Lower leg skin (tissue), 3 donors: ENCODE measurements around the gene NEDD4L.

ENCODE experiments used
- CTCF ChIP-seq, 3 donors: fragments of 450-650 bp; IDR thresholded peaks; one replicate each; pipeline ENCODE4 v1.5.1; 2016; ENCODE audit warnings: antibody characterized with exemption in 3 of 3, mild to moderate bottlenecking in 3 of 3, moderate library complexity in 2 of 3
- POLR2A ChIP-seq, 2 donors: fragments of 450-650 bp; IDR thresholded peaks; one replicate each; pipeline ENCODE4 v1.6.1; 2016 to 2017; ENCODE audit warnings: antibody characterized with exemption in 2 of 2, mild to moderate bottlenecking in 1 of 2, moderate library complexity in 1 of 2

GRCh38 chr18:58144106-58144505 is 100.1 kb downstream of the NEDD4L start:
- no peak for TF ChIP-seq CTCF (IDR thresholded peaks at IDR 0.05)
- TF ChIP-seq POLR2A (IDR thresholded peaks at IDR 0.05) = no peak
